GM08714 (cell line): ENCODE measurements around the gene DMRT1.
"Not testable (repeated sequence)": the region's sequence is repeated elsewhere in the genome, so short reads cannot be mapped to it uniquely, and the experiment has no call there.

Experiments
- H3K4me3 ChIP-seq: fragments of 200-500 bp; sonication (Bioruptor generic); 2 replicates; pipeline ENCODE4 v1.5.1; 2014; ENCODE audit warnings: mild to moderate bottlenecking, low read length, inconsistent platforms
- ZNF274 ChIP-seq: IDR thresholded peaks from 2 replicates; pipeline ENCODE4 v1.6.1; 2012; ENCODE audit warnings: mild to moderate bottlenecking, low read depth, low read length

Gene DMRT1

GRCh38 chr9:883011-883410 lies 41.5 kb downstream of the DMRT1 start:
- TF ChIP-seq ZNF274: no peak
- no peak overlapping the region for H3K4me3 ChIP-seq

- no peak overlapping the region for H3K4me3 ChIP-seq
Observed at GRCh38 chr9:886886-887285, 45.4 kb downstream of the DMRT1 start.

GRCh38 chr9:892123-892522 lies 50.6 kb downstream of the DMRT1 start:
- no peak for TF ChIP-seq ZNF274
- H3K4me3 ChIP-seq: no peak overlapping the region

More at GRCh38 chr9:886886-887285, 45.4 kb downstream of the DMRT1 start:
- TF ChIP-seq ZNF274: no peak

GRCh38 chr9:893115-893514 lies 51.6 kb downstream of the DMRT1 start:
- no peak overlapping the region for H3K4me3 ChIP-seq
- no peak for TF ChIP-seq ZNF274

GRCh38 chr9:893843-894420 lies 52.4 kb downstream of the DMRT1 start:
- H3K4me3 ChIP-seq: no peak overlapping the region
- TF ChIP-seq ZNF274: no peak

- H3K4me3 ChIP-seq: no peak overlapping the region
- TF ChIP-seq ZNF274: no peak
Observed at GRCh38 chr9:899440-900184, 58.1 kb downstream of the DMRT1 start.

GRCh38 chr9:903886-904285 lies 62.4 kb downstream of the DMRT1 start:
- no peak overlapping the region for H3K4me3 ChIP-seq
- no peak for TF ChIP-seq ZNF274

DNA sequence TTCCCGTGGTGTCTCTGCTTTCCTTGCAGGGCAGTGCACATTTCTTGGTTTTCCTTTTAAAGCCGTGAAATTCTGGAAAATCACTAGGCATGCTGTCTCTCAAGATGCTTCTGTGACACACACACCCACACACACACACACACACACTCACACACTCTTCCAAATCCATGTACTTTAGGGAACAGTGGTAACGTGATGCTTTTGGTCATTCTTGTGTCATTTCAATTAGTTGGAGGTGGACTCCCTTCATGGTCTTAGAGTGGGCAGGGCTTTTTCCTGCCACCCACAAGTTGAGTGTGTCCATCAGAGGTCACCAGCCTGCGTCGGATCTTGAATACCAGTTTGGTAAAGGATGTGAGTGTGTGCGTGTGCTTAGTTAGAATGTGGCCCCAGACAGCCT lies 64.4 kb downstream of the DMRT1 start:
- TF ChIP-seq ZNF274: no peak
- H3K4me3 ChIP-seq: no peak overlapping the region

DNA sequence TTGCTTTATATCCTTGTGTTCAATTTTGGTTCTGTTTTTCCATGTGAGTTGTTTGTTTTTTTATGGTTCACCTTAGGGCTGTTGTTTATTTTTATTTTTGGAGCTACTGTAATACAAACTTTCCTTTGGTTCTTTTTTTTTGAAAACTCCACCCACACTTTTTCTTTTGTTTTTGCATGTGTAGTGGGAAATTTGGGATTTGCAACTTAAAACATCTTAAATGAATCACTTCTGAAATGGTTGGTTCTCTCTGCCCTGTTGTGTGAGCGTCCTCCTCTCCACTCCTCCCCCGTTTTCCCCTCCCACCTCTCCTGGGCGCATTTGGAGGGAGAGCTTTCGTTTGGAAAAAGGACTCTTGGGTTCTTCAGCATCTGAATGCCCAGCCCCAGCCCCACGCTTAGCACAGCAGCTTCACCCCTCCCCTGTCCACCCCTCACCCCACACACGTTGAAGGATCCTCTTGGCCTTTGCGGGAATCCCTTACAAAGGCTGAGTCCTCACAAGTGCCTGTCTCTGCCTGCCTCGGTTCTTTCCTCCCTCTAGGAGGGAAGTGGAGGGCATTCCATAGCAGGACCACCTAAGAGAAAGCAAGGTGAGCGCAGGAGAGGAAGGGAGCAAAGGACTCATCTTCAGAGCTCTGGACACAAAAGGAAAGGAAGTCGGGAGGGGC lies 67.2 kb downstream of the DMRT1 start:
- TF ChIP-seq ZNF274: no peak
- H3K4me3 ChIP-seq: no peak overlapping the region

DNA sequence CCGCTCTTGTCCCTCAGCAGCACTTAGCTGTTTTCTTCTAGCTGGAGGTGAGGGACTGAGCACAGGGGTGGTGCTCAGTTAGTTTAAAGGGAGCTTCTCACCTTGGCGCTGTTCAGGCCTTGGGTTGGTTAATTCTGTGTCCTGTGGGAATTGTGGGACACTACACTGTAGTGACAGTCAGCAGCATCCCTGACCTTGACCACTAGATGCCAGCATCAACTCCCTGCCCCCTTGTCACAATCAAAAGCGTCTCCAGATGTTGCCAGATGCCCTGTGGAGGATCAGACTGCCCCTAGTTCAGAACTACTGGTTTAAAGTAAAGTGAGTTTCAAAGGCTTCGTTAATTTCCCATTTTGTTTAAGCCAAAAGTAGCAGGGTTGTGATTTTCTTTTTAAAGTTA lies 69.5 kb downstream of the DMRT1 start:
- TF ChIP-seq ZNF274: no peak
- no peak overlapping the region for H3K4me3 ChIP-seq

GRCh38 chr9:912776-913175 lies 71.3 kb downstream of the DMRT1 start:
- no peak for TF ChIP-seq ZNF274
- H3K4me3 ChIP-seq: no peak overlapping the region

DNA sequence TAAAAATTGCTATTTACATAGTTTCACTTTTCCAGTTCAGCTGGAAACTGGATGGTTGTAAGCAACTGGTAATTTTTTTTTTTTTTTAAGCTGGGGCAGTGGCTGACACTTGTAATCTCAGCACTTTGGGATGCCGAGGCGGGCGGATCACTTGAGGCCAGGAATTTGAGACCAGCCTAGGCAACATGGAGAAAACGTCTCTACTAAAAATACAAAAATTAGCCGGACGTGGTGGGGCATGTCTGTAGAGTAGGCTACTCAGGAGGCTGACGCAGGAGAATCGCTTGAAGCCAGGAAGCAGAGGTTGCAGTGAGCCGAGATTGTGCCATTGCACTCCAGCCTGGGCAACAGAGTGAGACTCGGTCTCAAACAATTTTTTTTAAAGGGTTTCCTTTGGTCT lies 72.0 kb downstream of the DMRT1 start:
- H3K4me3 ChIP-seq: not testable (repeated sequence)

DNA sequence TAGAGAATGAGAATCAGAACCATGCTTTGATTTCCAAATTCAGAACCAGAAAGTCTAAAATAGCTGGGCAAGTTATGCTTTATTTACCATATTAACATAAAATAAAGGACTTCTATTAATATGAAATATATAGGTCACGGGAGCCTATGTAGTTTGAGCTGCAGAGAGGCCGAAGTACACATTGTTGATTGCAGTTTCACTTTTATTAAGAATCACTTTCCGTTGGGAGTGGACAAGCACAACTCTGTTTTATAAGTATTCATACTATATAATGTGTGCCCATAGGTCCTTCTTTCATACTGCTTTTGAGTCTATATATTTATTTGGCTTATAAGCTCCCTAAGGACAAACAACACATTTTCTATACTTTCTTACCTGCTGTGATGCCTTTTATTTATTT lies 76.2 kb downstream of the DMRT1 start:
- TF ChIP-seq ZNF274: no peak
- H3K4me3 ChIP-seq: no peak overlapping the region

DNA sequence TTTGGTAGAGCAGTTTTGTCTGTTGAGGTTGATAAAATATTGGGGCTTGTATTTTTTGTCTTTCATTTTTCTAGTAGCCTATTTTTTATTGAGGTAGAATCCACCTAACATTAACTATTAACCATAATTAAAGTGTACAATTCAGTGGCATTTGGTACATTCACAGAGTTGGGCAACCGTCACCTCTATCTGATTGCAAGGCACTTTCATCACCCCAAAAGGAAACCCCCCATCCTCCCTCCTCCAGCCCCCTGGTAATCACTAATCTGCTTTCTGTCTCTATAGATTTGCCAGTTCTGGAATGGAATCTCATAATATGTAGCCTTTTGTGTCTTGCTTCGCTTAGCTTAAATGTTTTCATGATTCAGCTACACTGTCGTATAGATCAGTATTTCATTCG lies 79.4 kb downstream of the DMRT1 start:
- H3K4me3 ChIP-seq: no peak overlapping the region
- no peak for TF ChIP-seq ZNF274

DNA sequence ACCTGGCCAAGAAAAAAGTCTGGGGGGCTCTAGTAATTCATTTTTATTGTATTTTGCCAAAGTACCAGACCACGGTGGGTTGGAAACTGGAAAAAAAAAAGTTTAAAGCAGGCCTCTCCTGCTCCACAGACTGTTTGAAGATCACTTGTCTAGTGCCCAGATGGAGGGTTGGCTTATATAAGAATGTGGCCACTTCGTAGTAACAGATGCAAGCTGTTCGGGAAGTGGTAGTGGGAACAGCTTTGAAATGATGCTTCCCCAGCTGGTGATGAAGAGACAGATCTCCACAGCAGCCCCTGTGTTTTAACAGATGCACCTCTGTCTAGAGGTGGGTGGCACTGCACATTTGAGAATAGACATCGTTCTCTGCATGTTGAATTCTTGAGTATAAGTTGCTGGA lies 80.7 kb downstream of the DMRT1 start:
- no peak for TF ChIP-seq ZNF274
- no peak overlapping the region for H3K4me3 ChIP-seq
